ENCODE measurements around the gene LRP11. TPM values are rescaled to one million over a fixed set of nuclear protein-coding genes. Genes with fewer than 3 reads are reported as not detected.
"Not testable (repeated sequence)": the region's sequence is repeated elsewhere in the genome, so short reads cannot be mapped to it uniquely, and the experiment has no call there.

Gene LRP11
- total and polyA plus RNA-seq, 7 experiments from 2014 or later = 0.76 to 3.7 (median 1.7) TPM

DNA sequence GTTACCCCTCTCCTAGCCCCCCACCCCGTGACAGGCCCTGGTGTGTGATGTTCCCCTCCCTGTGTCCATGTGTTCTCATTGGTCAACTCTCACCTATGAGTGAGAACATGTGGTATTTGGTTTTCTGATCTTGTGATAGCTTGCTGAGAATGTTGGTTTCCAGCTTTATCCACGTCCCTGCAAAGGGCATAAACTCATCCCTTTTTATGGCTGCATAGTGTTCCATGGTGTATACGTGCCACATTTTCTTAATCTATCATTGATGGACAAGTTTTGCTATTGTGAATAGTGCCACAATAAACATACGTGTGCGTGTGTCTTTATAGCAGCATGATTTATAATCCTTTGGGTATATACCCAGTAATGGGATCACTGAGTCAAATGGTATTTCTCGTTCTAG, 27.7 kb upstream of the LRP11 start:
- POLR2A ChIA-PET; H3K4me1 ChIP-seq (ENCODE audit: control insufficient read depth in 2 of 2, insufficient read depth in 2 of 2, low read length in 2 of 2); H3K4me3 Mint-ChIP-seq; H3K9me3 Mint-ChIP-seq; H3K36me3 Mint-ChIP-seq; H3K9me3 ChIP-seq (ENCODE audit: control insufficient read depth in 2 of 3, low read length in 3 of 3); H3K36me3 ChIP-seq (ENCODE audit: control insufficient read depth in 2 of 3, insufficient read depth in 3 of 3, low read length in 3 of 3); ATAC-seq; CTCF ChIA-PET; H3K27ac ChIP-seq (ENCODE audit: low read depth, low read length); intact Hi-C loops (cut with micrococcal nuclease); DNase-seq; H3K4me3 ChIP-seq (ENCODE audit: low read length); H3K27ac Mint-ChIP-seq; H3K27me3 ChIP-seq (ENCODE audit: control insufficient read depth in 2 of 2, insufficient read depth in 2 of 2, low read length in 2 of 2): not testable (repeated sequence)
- Mint-ChIP-seq H3K27me3 (peaks cover 3 to 40% (median 9%) of the 10 kb centered on the region in 5 donors), H3K4me1 (peaks cover 9 to 29% (median 11%) of the 10 kb centered on the region in 7 donors)

DNA sequence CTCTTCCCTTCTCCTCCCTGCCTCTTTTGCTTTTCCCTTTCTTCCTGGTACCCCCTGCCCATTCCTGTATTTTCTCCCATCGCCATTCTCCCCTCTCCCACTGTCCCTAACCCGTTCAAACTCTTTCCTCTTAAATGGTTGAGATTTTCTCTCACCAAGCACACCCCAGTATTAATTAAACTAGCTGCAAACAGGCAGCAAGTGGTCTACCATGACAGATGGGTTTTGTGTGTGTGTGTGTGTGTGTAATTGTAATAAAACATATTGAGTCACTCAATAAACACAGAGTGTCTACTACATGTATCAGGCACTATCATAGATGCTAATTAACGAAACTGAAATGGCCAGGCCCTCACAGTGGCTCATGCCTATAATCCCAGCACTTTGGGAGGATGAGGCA, 27.1 kb upstream of the LRP11 start:
- H3K36me3 ChIP-seq (ENCODE audit: control insufficient read depth in 2 of 3, insufficient read depth in 3 of 3, low read length in 3 of 3) = no peaks in the 10 kb centered on the region
- Mint-ChIP-seq H3K36me3 (no peaks in the 10 kb centered on the region), H3K4me1 (peaks cover 7 to 23% (median 9%) of the 10 kb centered on the region in 7 donors), H3K4me3 (no peak overlapping the region), H3K9me3 (no peaks in the 10 kb centered on the region), H3K27ac (no peak overlapping the region), H3K27me3 (peaks cover 3 to 40% (median 9%) of the 10 kb centered on the region in 5 donors)
- H3K4me3 ChIP-seq (ENCODE audit: low read length) = no peak overlapping the region
- no peak overlapping the region for H3K27ac ChIP-seq (ENCODE audit: low read depth, low read length)
- ChIA-PET CTCF (no interaction called here), POLR2A (no interaction called here)
- intact Hi-C loops (cut with micrococcal nuclease) = no loop called here
- H3K4me1 ChIP-seq (ENCODE audit: control insufficient read depth in 2 of 2, insufficient read depth in 2 of 2, low read length in 2 of 2) = peaks cover 0 to 8% of the 10 kb centered on the region in 2 donors
- DNase-seq (no peak), ATAC-seq (no peak)
- H3K9me3 ChIP-seq (ENCODE audit: control insufficient read depth in 2 of 3, low read length in 3 of 3) = no peaks in the 10 kb centered on the region
- H3K27me3 ChIP-seq (ENCODE audit: control insufficient read depth in 2 of 2, insufficient read depth in 2 of 2, low read length in 2 of 2) = no peaks in the 10 kb centered on the region

DNA sequence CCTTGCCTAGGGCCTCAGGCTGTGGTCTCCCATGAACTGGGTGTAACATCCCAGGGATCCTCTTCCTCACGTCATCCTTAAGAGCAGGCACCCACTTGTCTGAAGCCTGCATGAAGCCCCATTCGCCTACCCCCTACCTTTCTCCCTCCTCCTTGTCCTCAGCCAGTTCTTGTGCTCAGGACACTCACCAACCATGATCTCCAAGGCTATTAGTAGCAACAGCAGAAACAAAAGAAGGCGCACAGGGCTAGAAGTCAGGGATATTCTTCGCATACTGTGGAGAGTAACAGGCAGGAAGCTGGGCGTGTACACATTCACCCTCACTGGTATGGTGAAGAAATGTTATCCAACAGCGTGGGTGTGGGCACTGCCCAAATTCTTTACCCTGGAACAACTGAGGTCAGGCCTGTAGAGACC, 26.5 kb upstream of the LRP11 start:
- no peak overlapping the region for H3K4me3 ChIP-seq (ENCODE audit: low read length)
- no peaks in the 10 kb centered on the region for H3K9me3 ChIP-seq (ENCODE audit: control insufficient read depth in 2 of 3, low read length in 3 of 3)
- Mint-ChIP-seq H3K36me3 (no peaks in the 10 kb centered on the region), H3K4me3 (no peak overlapping the region), H3K27me3 (peaks cover 3 to 40% (median 9%) of the 10 kb centered on the region in 5 donors), H3K9me3 (no peaks in the 10 kb centered on the region), H3K27ac (no peak overlapping the region), H3K4me1 (peaks cover under 1 to 17% (median 2%) of the 10 kb centered on the region in 7 donors)
- no peaks in the 10 kb centered on the region for H3K27me3 ChIP-seq (ENCODE audit: control insufficient read depth in 2 of 2, insufficient read depth in 2 of 2, low read length in 2 of 2)
- POLR2A ChIA-PET = no interaction called here
- no peak overlapping the region for H3K27ac ChIP-seq (ENCODE audit: low read depth, low read length)
- CTCF ChIA-PET = no interaction called here
- intact Hi-C loops (cut with micrococcal nuclease) = no loop called here
- ATAC-seq (no peak), DNase-seq (no peak)
- H3K36me3 ChIP-seq (ENCODE audit: control insufficient read depth in 2 of 3, insufficient read depth in 3 of 3, low read length in 3 of 3) = no peaks in the 10 kb centered on the region
- peaks cover 0 to 4% of the 10 kb centered on the region in 2 donors for H3K4me1 ChIP-seq (ENCODE audit: control insufficient read depth in 2 of 2, insufficient read depth in 2 of 2, low read length in 2 of 2)

DNA sequence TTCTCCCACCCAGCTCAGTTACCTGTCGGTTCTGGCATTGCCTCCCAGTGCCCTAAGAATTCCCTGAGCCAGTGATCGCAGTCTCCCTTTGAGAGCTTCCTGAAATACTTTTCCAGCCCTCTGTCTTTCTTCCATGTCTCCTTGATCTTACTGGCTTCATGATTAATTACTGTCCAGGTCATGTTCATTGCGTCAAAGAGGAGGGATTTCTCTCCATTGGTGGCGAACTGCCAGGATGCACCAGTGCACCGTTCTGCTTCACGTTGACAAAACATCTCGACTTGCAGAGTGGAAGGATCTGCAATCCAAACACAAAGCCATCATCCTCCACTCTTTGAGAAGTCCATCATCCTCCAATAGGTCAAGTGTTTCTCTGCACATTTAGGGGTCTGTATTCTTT, 25.2 kb upstream of the LRP11 start:
- H3K27me3 Mint-ChIP-seq = peaks cover 2 to 40% (median 15%) of the 10 kb centered on the region in 5 donors
- DNase-seq = no peak
- H3K9me3 Mint-ChIP-seq = no peaks in the 10 kb centered on the region

DNA sequence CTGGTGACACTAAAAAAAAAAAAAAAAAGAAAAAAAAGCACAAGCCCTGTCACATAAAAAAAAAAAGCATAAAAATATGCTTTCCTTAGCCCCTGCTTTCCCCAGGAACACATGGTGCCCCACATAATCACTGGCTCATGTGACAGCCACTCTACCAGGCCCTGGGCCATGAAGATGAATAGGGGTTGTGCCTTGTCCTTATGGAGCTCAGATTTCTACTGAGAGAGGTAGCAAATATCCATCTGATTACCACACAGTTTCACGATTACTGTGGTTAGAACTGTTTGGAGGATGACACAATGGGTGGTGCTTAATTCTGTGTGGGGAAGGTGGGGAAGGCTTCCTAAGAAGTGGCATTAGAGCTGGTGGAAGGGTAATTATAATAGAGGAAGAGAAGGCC, 24.5 kb upstream of the LRP11 start:
- no peak overlapping the region for H3K27ac Mint-ChIP-seq
- Histone ChIP-seq H3K9me3 (ENCODE audit: control insufficient read depth in 2 of 3, low read length in 3 of 3) (no peaks in the 10 kb centered on the region), H3K27ac (ENCODE audit: low read depth, low read length) (no peak overlapping the region), H3K4me1 (ENCODE audit: control insufficient read depth in 2 of 2, insufficient read depth in 2 of 2, low read length in 2 of 2) (no peaks in the 10 kb centered on the region), H3K4me3 (ENCODE audit: low read length) (no peak overlapping the region), H3K36me3 (ENCODE audit: control insufficient read depth in 2 of 3, insufficient read depth in 3 of 3, low read length in 3 of 3) (no peaks in the 10 kb centered on the region), H3K27me3 (ENCODE audit: control insufficient read depth in 2 of 2, insufficient read depth in 2 of 2, low read length in 2 of 2) (no peaks in the 10 kb centered on the region)
- H3K9me3 Mint-ChIP-seq = no peaks in the 10 kb centered on the region
- peaks cover 0 to 38% (median 14%) of the 10 kb centered on the region in 5 donors for H3K27me3 Mint-ChIP-seq
- no peak for DNase-seq
- CTCF ChIA-PET = no interaction called here
- H3K4me1 Mint-ChIP-seq = peaks cover 0 to 10% (median 0%) of the 10 kb centered on the region in 7 donors
- intact Hi-C loops (cut with micrococcal nuclease) = no loop called here
- H3K36me3 Mint-ChIP-seq = no peaks in the 10 kb centered on the region
- no peak for ATAC-seq
- H3K4me3 Mint-ChIP-seq = no peak overlapping the region
- POLR2A ChIA-PET = no interaction called here

More for the DNA sequence above, 25.2 kb upstream of the LRP11 start:
- intact Hi-C loops (cut with micrococcal nuclease) = no loop called here
- ChIA-PET CTCF (no interaction called here), POLR2A (no interaction called here)
- Histone ChIP-seq H3K4me3 (ENCODE audit: low read length) (no peak overlapping the region), H3K36me3 (ENCODE audit: control insufficient read depth in 2 of 3, insufficient read depth in 3 of 3, low read length in 3 of 3) (no peaks in the 10 kb centered on the region), H3K9me3 (ENCODE audit: control insufficient read depth in 2 of 3, low read length in 3 of 3) (no peaks in the 10 kb centered on the region), H3K27me3 (ENCODE audit: control insufficient read depth in 2 of 2, insufficient read depth in 2 of 2, low read length in 2 of 2) (no peaks in the 10 kb centered on the region), H3K27ac (ENCODE audit: low read depth, low read length) (no peak overlapping the region), H3K4me1 (ENCODE audit: control insufficient read depth in 2 of 2, insufficient read depth in 2 of 2, low read length in 2 of 2) (no peaks in the 10 kb centered on the region)
- ATAC-seq = no peak
- no peak overlapping the region for H3K4me3 Mint-ChIP-seq
- peaks cover 0 to 10% (median 0%) of the 10 kb centered on the region in 7 donors for H3K4me1 Mint-ChIP-seq
- H3K36me3 Mint-ChIP-seq = no peaks in the 10 kb centered on the region
- no peak overlapping the region for H3K27ac Mint-ChIP-seq

DNA sequence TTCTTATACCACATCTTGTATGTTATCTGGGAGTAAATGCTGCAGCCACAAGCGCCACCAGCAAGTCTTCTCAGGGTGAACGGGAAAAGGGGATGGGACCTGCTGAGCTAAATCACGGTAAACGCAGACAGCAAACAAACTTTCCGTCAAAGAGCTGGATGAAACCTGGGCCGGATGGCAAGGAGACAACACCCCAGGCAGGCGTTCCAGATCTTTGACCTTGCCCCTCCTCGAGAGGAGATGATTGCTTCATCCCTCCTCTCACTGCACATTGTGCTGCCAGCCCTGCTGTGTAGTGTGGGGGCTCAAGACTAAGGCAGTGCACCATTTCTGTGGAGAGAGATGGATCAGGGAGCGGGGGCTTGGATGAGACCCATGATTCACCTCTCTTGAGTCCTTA, 23.9 kb upstream of the LRP11 start:
- Histone ChIP-seq H3K27ac (ENCODE audit: low read depth, low read length) (no peak overlapping the region), H3K27me3 (ENCODE audit: control insufficient read depth in 2 of 2, insufficient read depth in 2 of 2, low read length in 2 of 2) (no peaks in the 10 kb centered on the region), H3K4me1 (ENCODE audit: control insufficient read depth in 2 of 2, insufficient read depth in 2 of 2, low read length in 2 of 2) (no peaks in the 10 kb centered on the region), H3K4me3 (ENCODE audit: low read length) (no peak overlapping the region), H3K9me3 (ENCODE audit: control insufficient read depth in 2 of 3, low read length in 3 of 3) (no peaks in the 10 kb centered on the region), H3K36me3 (ENCODE audit: control insufficient read depth in 2 of 3, insufficient read depth in 3 of 3, low read length in 3 of 3) (no peaks in the 10 kb centered on the region)
- CTCF ChIA-PET = no interaction called here
- DNase-seq = no peak
- POLR2A ChIA-PET = no interaction called here
- Mint-ChIP-seq H3K27ac (no peak overlapping the region), H3K4me3 (no peak overlapping the region), H3K27me3 (peaks cover 0 to 35% (median 11%) of the 10 kb centered on the region in 5 donors), H3K36me3 (no peaks in the 10 kb centered on the region), H3K9me3 (no peaks in the 10 kb centered on the region), H3K4me1 (peaks cover 0 to 10% (median 0%) of the 10 kb centered on the region in 7 donors)
- intact Hi-C loops (cut with micrococcal nuclease) = no loop called here
- no peak for ATAC-seq

DNA sequence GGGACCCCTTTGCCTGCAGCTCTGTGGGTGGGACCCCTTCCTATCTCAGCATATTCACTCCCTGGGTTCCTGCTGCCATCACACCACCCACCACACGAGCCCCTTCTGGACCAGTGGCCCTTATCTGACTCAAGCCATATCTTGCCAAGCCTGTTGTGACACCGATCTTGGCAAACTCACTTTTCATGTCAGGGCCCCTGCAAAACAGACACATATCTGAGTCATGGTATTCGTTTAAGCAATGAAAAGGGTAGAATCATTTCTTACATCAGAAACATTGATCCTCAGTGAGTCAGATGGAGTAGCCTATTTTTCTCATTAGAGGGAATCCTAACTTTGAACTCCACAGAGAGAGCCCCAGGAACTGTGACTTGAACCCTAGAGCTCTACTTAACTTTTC, 23.2 kb upstream of the LRP11 start:
- H3K4me3 Mint-ChIP-seq = no peak overlapping the region
- Histone ChIP-seq H3K9me3 (ENCODE audit: control insufficient read depth in 2 of 3, low read length in 3 of 3) (no peaks in the 10 kb centered on the region), H3K27me3 (ENCODE audit: control insufficient read depth in 2 of 2, insufficient read depth in 2 of 2, low read length in 2 of 2) (no peaks in the 10 kb centered on the region), H3K4me1 (ENCODE audit: control insufficient read depth in 2 of 2, insufficient read depth in 2 of 2, low read length in 2 of 2) (no peaks in the 10 kb centered on the region), H3K36me3 (ENCODE audit: control insufficient read depth in 2 of 3, insufficient read depth in 3 of 3, low read length in 3 of 3) (no peaks in the 10 kb centered on the region), H3K4me3 (ENCODE audit: low read length) (no peak overlapping the region), H3K27ac (ENCODE audit: low read depth, low read length) (no peak overlapping the region)
- intact Hi-C loops (cut with micrococcal nuclease) = no loop called here
- H3K36me3 Mint-ChIP-seq = no peaks in the 10 kb centered on the region
- H3K27me3 Mint-ChIP-seq = peaks cover 0 to 30% (median 11%) of the 10 kb centered on the region in 5 donors
- ChIA-PET CTCF (no interaction called here), POLR2A (no interaction called here)
- no peak overlapping the region for H3K27ac Mint-ChIP-seq
- H3K4me1 Mint-ChIP-seq = peaks cover 0 to 6% (median 0%) of the 10 kb centered on the region in 7 donors
- DNase-seq (no peak), ATAC-seq (no peak)
- H3K9me3 Mint-ChIP-seq = no peaks in the 10 kb centered on the region
